HG02938 (cell line): ENCODE results near the gene LRCOL1.

Experiments used
- ATAC-seq: cut with Tn5 transposase; IDR thresholded peaks from one replicate; pipeline ENCODE4 v1.9.1; 2021; ENCODE audit warnings: mild to moderate bottlenecking, moderate library complexity; ENCODE audit not compliant: unreplicated experiment

The LRCOL1 gene

GRCh38 chr12:132620113-132620898, 9.9 kb upstream of the LRCOL1 start:
- ATAC-seq: no peak

GRCh38 chr12:132619386-132620112, 9.2 kb upstream of the LRCOL1 start:
- no peak for ATAC-seq

- ATAC-seq: no peak
Observed at GRCh38 chr12:132619071-132619385, 8.6 kb upstream of the LRCOL1 start.

GRCh38 chr12:132618683-132619043, 8.3 kb upstream of the LRCOL1 start, which contains the start of gene P2RX2:
P2RX2 (plus strand) TSS chr12:132618776; CDS start chr12:132618817, 41 bp downstream.
- ATAC-seq: no peak

GRCh38 chr12:132617822-132618682, 7.7 kb upstream of the LRCOL1 start:
- ATAC-seq: no peak

GRCh38 chr12:132617135-132617701, 6.8 kb upstream of the LRCOL1 start:
- ATAC-seq: no peak

GRCh38 chr12:132615579-132616038, 5.2 kb upstream of the LRCOL1 start:
- no peak for ATAC-seq

- ATAC-seq: no peak
Observed at GRCh38 chr12:132614861-132615578, 4.6 kb upstream of the LRCOL1 start.

- no peak for ATAC-seq
Observed at GRCh38 chr12:132614029-132614428, 3.6 kb upstream of the LRCOL1 start.

- ATAC-seq: no peak
Observed at GRCh38 chr12:132611620-132612019, 1.2 kb upstream of the LRCOL1 start.

GRCh38 chr12:132610866-132611602, 652 bp upstream of the LRCOL1 start:
- ATAC-seq: no peak

GRCh38 chr12:132608231-132609171, 1.9 kb downstream of the LRCOL1 start:
- no peak for ATAC-seq

GRCh38 chr12:132606927-132607326, 3.5 kb downstream of the LRCOL1 start:
- ATAC-seq: no peak

- no peak for ATAC-seq
Observed at GRCh38 chr12:132606466-132606865, 3.9 kb downstream of the LRCOL1 start.

- no peak for ATAC-seq
Observed at GRCh38 chr12:132605892-132606291, 4.5 kb downstream of the LRCOL1 start.

GRCh38 chr12:132604668-132605441, 5.5 kb downstream of the LRCOL1 start:
- ATAC-seq: no peak

GRCh38 chr12:132604151-132604618, 6.2 kb downstream of the LRCOL1 start:
- no peak for ATAC-seq
